NCI-H2196 treated with DMSO at 0.1 percent for 48 hours (cell line): Measurements from ENCODE around the gene ANKFN1.
"Not testable (repeated sequence)": the region's sequence is repeated elsewhere in the genome, so short reads cannot be mapped to it uniquely, and the experiment has no call there.

Experiments used
- DNase-seq: peaks from one replicate; lab custom pipeline; 2025; ENCODE audit not compliant: unreplicated experiment; lab: John Stamatoyannopoulos, UW

Gene ANKFN1

GRCh38 chr17:56322991-56323390 is 169.7 kb downstream of the ANKFN1 start:
- DNase-seq = no peak

- no peak for DNase-seq
These were observed 171.4 kb downstream of the ANKFN1 start for GRCh38 chr17:56324676-56325075.

GRCh38 chr17:56325313-56326000 is 172.2 kb downstream of the ANKFN1 start:
- no peak for DNase-seq

- DNase-seq = no peak
These were observed 172.7 kb downstream of the ANKFN1 start for GRCh38 chr17:56326001-56326359.

- DNase-seq = no peak
These were observed 194.4 kb downstream of the ANKFN1 start for GRCh38 chr17:56347639-56348038.

GRCh38 chr17:56350592-56350991 is 197.3 kb downstream of the ANKFN1 start:
- DNase-seq = no peak

GRCh38 chr17:56351675-56352074 is 198.4 kb downstream of the ANKFN1 start:
- DNase-seq = no peak

GRCh38 chr17:56358651-56359050 is 205.4 kb downstream of the ANKFN1 start:
- DNase-seq = no peak

- DNase-seq = no peak
These were observed 206.2 kb downstream of the ANKFN1 start for GRCh38 chr17:56359518-56359917.

- no peak for DNase-seq
These were observed 214.1 kb downstream of the ANKFN1 start for GRCh38 chr17:56367366-56367765.

GRCh38 chr17:56373981-56374833 is 220.9 kb downstream of the ANKFN1 start:
- no peak for DNase-seq

GRCh38 chr17:56389356-56389755 is 236.1 kb downstream of the ANKFN1 start:
- no peak for DNase-seq

GRCh38 chr17:56392321-56392720 is 239.0 kb downstream of the ANKFN1 start:
- DNase-seq = no peak

- DNase-seq = no peak
These were observed 239.9 kb downstream of the ANKFN1 start for GRCh38 chr17:56393156-56393555.

- no peak for DNase-seq
These were observed 242.5 kb downstream of the ANKFN1 start for GRCh38 chr17:56395787-56396186.

- DNase-seq = no peak
These were observed 253.8 kb downstream of the ANKFN1 start for GRCh38 chr17:56407086-56407485.

- not testable (repeated sequence) for DNase-seq
These were observed 259.1 kb downstream of the ANKFN1 start for GRCh38 chr17:56412356-56412755.

- no peak for DNase-seq
These were observed 263.5 kb downstream of the ANKFN1 start for GRCh38 chr17:56416682-56417351.

GRCh38 chr17:56424005-56424404 is 270.7 kb downstream of the ANKFN1 start:
- DNase-seq = no peak

- no peak for DNase-seq
These were observed 271.3 kb downstream of the ANKFN1 start for GRCh38 chr17:56424543-56425044.

- DNase-seq = no peak
These were observed 272.2 kb downstream of the ANKFN1 start for GRCh38 chr17:56425483-56425882.

GRCh38 chr17:56426901-56427300 is 273.6 kb downstream of the ANKFN1 start:
- no peak for DNase-seq
